GM21367 (cell line): ENCODE measurements around the gene FAM53B.

Source experiments
- ATAC-seq: cut with Tn5 transposase; IDR thresholded peaks from one replicate; pipeline ENCODE4 v1.9.1; 2021; ENCODE audit not compliant: unreplicated experiment

Gene FAM53B

DNA sequence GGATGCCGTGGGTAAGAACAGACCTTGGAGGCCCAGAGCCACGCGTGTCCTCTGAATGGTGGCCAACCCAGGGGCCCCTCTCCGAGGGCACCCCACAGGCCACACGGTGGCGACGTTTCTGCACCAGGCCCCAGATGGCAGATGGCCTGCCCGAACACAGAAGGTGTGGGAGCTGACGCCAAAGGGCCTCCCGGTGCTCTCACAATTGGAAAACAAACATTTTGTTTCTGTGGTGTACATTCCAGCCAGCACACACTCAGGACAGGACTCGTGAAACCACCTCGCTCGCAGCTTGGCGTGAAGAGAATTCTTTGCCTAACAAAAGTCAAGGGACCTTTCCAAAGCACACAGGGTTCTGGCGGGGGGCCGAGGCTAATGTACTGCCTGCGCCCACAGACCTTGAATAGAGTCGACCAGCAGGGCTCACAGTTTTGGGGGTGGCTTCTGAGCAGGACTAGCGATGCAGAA lies 112.1 kb downstream of the FAM53B start:
- no peak for ATAC-seq

DNA sequence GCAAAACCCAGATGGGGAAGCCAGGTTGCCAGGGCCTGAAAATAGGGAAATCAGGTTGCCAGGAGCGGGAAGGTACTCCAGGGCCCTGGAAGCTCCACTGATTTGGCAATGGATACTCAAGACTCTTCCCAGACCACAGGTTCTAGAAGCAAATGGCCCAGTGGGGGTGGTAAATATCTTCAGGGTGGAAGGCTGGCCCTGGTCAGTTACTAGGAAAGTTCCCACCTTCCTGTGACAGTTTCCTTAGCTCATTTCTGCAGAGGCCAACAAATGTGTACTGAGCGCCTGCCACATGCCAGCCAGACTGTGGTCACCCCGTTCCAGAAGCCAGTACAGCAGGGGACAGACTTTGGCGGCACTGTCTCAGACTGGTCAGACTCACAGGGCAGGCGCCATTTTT lies 113.6 kb downstream of the FAM53B start:
- ATAC-seq: no peak

DNA sequence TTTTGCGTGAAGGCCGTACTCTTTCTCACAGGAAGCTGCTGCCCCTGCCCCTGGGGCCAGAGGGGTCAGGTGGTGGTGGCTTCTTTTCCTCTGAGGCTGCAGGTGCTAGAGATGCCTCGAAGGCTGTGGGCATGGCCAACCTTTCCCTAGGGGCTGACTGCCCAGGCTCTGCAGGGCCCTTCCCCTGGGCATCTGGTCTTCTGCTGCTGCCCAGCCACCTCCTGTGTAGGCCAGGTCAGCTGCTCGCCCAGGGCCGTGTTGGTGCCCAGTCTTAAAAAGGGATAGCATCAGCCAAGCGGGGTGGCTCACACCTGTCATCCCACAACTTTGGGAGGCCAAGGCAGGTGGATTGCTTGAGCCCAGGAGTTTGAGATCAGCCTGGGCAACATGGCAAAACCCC lies 114.3 kb downstream of the FAM53B start:
- ATAC-seq: no peak

DNA sequence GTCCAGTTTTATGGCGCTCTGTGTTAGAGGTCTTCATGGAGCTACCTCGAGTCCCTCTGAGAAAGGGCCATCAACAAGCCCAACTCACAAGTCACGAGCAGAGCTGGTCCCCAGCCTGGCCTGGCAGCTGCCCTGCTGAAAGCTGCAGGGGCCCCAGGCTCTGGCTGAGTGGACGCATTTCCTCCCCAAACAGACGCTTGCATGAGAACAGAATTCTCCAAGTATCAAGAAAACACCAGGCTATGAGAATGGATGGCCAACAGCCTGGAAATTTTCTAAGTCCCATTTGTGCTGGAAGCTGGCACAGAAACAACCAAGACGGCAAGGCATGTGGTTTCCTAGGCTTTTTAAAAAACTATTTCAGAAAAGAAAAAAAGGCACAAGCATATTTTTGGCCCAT lies 114.8 kb downstream of the FAM53B start:
- ATAC-seq: no peak

DNA sequence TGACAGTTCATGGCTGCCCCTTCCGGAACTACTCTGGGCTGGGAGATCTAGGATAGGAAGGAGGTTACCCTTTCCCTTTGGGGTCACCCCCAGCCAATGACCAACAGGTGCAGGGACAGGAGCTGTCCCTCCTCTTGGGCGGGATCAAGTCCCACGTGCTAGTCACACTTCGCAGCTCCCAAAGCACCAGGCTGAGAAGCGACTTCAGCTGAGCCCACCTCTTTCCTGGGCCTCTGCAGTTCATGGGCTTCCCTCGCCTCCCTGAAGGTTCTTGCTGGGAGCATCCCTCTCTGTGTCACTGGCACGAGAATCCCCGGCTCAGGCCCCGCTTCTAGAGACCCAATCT lies 115.5 kb downstream of the FAM53B start:
- ATAC-seq: no peak

DNA sequence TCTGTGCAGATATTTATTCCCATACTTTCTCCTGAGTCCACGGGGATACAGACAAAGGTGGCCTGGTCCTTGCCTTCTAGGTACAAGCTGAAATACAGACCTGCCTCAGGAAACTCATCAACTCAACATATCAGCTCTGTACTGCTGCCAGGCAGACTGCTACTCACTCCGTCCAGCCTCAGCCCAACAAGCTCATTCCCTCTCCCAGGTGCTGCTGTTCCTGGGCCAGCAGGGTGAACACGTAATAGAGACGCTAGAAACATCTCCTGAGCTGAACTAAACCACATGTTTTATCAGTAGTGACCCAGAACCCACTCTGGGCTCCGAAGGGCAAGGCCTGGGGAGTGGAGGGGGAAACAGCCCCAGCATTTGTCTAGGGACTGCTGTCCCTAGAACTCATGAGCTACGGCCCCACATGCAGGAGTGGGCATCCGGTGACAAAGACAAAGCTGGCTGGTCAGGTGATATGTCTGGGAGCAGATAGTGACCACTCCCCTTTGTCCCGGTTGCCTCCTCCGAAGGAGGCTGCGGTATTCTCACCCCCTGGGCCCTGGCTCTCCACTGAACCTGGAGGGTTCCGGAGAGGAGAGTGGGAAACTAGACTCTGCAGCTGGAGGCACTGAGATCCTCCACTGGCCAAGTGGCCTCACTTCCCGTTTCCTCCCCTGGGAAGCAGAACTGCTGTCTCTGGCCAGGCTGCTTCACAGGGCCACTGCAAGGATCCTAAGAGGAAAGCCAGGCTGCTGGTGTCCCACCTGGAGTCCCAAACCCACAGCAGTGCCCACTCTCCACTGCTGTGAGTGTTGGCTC lies 116.1 kb downstream of the FAM53B start:
- no peak for ATAC-seq

DNA sequence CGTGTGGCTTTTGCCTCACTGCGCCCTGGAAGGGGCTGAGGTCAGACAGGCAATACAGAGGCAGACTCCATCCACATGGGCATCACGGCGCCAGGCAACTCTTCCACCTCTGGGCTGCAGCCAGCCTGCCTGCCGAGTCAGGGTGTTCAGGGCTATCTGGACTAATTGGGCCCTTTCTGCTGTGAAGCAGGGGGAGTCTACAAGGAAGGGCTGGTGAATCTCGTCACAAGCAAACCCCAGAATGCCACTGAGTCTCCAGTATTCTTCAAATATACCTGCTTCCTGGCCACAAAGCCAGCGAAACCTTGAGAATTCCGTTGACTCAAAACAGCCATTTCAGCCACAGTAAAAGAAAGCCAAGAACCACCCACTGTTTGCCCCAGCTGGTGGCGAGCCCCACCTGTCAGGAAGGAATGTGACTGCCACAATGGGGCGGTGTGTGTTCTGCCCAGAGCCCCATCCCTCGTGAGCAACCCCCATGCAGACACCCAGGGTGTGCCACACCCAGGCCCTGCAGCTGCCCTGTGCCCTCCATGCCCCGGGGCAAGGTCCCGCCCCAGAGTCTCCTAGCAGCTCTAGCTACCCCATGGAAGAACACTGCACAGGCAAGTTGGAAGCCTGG lies 117.3 kb downstream of the FAM53B start:
- peak; percentile 67 for ATAC-seq

DNA sequence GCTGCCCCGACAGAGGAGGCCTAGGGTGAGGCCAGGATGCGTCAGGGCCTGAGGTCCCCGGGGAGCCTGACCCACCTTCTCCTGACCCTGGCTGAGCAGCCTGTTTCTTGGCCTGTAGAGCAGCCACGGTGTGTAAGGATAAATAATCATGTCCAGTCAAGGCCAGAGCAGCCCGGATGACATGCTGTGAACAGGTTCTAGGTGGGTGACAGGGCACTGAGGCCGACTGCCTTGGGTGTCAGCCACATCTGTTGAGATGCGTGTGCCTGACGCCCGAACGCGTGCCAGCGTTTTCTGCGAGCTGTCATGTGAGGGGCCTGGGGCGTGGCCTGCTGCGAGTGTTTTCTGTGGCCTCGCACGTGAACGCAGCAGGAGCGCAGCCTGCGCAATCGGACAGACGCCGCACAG lies 118.3 kb downstream of the FAM53B start:
- no peak for ATAC-seq

DNA sequence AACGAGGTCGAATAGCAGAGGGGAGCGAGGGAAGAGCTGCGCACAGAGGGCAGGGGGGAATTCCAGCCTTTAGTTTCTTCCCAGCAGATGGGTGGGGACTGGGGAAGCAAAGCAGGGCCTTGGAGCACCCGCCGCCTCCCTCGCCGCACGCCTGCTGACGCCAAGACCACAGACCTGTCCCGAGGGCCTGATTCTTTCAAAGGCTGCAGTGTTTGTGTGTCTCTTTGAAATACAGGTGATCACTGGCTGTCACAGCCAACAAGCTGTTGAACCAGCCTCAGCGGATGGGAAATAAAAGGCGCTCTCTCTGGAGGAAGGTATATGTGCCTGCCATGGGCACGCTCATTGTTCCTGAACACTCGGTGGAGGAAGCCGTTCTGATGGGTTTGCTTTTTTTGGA lies 119.3 kb downstream of the FAM53B start:
- ATAC-seq: no peak

DNA sequence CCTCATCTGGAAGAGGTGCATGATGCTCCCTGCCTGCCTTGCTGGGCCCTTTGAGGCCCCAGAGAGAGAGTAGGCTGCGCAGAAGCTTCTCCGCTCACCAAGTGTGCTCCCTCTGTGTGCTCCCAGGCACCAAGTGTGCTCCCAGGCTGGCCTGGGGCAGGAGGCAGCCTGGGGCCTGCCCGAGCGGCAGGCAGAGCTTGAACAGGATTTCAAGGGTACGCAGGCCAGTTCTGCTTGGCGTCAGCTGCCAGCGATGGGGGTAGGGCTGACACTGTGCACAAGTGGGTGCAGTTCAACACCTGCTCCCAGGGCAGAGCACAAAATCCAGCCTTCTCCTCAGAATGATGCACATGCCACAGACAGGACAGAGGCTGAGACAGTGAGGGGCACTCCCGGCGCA lies 119.7 kb downstream of the FAM53B start:
- no peak for ATAC-seq

DNA sequence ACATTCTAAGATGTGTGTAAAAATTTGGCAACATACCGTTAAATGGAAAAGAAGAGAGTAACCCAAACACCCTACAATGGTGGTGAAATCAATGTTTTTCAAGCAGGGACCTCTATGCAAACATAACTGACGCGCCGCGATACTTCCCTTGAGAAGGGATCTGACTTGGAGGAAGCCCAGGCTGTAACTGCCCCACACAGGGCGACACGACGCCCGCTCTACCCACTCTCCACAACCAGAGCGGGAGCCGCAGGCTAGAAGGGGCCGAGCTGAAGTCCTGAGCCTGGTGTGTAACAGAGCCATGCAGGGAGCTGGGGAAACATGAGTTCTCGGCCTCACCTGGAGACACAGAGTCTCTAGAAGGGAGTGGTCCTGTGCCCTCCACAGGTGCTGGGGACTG lies 120.2 kb downstream of the FAM53B start:
- ATAC-seq: no peak

DNA sequence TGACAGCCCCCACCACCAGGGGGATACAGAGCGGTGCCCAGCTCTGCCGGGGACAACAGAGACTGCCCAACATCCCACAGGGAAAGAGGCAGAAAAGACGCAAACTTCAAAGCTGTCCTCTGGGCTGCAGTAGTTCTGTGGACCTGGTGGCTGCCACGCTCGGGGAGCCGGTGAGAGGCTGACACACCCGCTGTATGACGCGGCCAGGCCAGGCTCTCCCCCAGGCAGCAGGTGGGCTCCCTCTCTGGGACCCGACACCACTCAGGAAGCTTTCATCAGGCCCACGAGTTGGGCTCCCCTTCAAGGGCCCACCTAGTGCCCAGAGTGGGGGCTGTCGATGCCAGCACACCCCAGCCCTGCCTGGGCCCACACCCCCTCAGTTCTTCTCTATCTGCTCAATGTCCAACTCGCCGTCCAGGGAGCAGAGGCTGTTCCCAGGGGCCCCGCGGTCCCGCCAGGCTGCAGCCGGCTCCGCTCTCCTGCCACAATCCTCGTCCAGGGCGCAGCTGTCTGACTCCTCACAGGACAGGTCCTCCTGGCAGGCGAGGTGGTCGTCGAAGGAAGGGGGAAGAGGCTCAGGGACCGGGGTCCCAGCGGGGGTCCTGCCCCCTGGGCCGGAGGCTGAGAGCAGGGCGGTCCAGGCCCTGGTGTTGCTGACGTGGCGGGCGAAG lies 121.2 kb downstream of the FAM53B start:
- ATAC-seq: no peak

DNA sequence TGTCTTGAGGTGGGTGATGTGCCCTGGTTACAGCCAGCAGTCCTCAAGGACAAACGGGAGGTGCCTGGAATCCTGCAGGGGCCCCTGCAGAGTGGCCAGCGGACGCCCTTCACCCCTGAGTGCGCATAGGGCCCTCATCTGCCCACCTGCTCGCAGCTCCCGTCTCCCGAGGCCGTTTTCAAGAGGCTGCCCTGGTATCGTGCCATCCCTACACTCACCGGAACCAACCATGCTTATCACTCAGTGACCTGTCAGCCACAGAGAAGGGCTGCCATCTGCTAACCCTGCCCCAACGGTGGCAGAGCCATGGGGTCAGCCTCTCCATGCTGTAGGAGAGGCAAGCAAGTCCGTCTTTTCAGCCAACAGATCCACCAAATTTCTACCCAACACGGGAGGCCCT lies 122.0 kb downstream of the FAM53B start:
- ATAC-seq: no peak

DNA sequence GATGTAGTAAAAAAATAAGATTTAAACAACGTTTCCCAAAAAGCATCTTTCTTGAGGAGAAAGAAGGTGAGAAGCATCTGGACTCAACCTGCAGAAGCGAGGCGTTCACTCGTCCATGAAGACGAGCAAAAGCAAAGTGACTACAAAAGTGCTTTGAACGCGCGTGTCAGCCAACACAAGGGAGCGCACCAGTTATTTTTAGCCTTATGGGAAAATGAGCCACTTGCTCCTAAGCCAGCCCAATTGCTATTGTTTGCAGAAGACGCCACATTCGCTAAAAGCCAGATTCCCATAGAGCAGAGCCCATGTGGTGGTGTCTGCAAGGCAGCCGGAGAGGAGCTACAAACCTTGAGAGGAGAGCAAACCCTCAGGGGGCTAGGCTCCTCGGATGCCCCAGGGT lies 122.5 kb downstream of the FAM53B start:
- ATAC-seq: no peak

DNA sequence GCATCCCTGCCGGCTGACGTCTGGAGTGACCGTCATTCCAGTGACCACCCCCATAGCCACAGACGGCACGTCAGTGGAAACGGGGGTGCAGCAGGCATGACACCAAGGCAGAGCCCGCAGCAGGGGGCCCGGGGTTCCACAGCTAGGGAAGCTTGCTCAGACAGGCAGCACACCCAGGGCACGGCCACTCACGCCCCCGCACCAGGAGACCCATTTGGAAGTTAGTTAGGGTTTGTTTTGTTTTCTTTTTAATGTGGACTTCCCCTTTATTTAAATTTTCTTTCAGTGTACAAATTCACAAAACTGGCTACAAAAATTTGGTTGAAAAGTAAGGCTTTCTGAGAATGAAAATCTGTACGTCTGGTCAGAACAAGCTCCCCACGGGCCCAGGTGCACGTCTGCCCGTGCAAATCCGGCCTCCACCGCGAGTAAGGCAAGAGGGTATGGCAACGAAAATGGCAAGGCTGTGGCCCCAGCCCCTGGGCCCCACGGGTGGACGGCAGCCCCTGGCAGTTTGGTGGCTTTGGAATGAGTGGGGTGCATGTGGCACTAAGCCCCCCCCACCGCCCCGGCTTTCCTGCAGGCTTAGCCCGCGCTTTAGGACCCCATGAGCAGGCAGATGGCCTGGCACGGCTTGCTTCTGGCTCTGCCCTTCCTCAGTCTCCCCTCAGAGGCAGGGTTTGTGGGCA lies 124.2 kb downstream of the FAM53B start:
- no peak for ATAC-seq

DNA sequence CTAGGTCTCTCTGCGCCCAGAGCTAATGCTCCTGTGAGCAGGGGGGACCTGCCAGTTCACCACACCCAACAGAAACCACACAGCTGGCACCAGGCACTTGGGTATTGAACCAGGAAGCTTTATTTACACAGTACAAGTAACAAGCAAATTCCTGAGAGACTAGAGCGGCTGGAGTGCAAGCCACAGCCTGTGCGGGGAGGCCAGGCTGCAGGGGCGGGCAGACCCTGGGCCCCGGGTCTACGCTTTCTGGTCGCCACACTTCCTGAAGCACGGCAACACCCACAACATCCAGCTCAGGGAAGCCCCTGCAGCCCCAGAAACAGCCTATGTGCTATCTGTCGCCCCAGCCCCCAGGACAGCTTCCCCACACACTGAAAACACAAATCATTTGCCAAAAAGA lies 125.0 kb downstream of the FAM53B start:
- ATAC-seq: no peak

DNA sequence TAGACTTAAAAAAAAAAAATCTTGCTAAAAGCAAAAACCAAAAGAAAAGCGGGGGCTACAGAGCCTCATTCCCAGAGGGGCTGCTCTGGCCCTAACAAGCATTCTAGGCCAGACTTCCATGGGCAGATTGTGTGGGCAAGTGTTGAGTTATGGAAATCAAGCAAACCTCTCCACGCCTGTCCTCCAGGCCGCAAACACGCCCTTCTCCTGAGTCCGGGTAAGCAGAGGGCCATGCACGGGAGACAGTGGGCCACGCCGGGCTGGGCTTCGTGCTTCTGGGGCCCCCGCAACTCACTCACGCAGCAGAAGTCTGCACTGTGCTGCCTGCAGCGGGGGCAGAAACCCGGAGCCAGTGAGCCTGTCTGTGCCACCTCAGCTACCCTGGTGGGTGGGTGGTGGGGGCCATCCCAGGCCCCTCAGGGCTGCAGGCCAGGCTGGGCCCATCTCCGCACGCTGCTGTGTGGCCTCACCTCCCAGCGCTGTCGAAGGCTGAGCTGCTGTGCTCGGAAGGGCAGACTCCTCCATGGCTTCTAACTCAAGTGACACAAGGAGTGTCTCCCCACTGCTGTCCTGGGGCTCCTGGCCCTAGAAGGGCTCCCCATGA lies 125.6 kb downstream of the FAM53B start:
- ATAC-seq: no peak

DNA sequence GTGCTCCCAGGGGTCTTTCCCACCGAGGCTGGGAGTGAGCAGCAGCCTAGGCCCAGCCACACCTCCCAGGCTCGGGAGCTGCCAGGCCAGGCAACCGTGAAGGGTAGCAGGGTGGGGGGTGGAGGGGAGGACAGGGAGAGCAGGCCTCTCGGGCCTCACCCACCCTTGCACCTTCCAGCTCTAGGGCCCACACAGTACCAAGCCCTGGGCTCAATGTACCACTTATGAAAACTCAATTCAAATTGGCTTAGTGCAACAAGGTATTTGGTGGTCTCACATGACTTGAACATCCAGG lies 127.4 kb downstream of the FAM53B start:
- no peak for ATAC-seq

DNA sequence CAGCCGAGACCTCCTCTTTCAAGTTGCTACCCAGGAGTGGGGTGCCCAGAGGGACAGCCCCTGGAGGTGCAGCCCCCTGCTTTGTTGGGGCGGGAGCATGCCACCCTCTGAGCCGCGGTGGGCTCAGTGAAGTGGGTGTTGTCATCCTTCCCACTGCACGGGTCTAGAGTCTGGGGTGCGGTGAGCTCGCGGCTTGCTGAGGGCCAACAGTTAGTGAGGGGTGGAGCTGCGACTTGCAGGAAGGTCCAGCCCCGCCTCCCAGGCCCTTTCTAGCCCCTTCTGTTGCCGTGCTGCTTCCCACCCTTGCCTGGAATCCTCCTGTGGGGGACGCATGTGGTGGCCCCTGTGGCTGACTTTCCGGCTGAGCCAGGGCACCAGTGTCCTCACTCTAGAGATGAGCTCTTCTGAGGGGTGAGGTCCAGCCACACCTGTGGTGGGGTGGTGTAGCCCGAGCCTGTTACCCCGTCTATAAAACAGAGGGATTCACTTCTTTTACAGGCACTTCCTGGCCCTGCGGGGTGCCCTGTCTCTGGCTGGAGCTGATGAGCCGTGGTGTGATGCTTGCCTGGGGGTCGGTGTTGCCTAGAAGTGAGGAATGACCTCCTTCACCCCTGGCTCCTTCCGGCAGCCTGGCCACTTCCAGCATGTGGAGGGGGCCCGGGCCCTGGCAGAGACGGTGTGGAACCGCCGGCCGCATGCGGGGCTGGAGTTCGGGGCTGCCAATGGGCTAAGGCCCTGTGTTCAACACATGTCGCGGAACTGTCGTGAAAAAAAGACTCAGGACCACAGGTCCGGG lies 127.9 kb downstream of the FAM53B start:
- ATAC-seq: no peak

DNA sequence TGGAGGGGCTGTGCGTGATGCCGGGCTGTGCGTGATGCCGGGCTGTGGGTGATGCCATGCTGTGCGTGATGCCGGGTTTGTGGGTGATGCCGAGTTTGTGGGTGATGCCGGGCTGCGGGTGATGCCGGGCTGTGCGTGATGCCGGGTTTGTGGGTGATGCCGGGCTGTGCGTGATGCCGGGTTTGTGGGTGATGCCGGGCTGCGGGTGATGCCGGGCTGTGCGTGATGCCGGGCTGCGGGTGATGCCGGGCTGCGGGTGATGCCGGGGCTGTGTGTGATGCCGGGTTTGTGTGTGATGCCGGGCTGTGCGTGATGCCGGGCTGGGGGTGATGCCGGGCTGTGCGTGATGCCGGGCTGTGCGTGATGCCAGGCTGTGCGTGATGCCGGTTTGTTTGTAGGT lies 128.9 kb downstream of the FAM53B start:
- ATAC-seq: no peak
